PFSK-1 (cell line): ENCODE results near the gene HOMER1.

Source experiments
- FOXP2 ChIP-seq: optimal IDR thresholded peaks from 2 replicates; pipeline ENCODE3; 2011; ENCODE audit warnings: borderline replicate concordance, control low read depth, inconsistent platforms; ENCODE audit not compliant: insufficient read depth; ENCODE audit errors: extremely low read length, extremely low read depth
- POLR2AphosphoS5 ChIP-seq: IDR thresholded peaks from 2 replicates; pipeline ENCODE4 v1.6.1; 2012; ENCODE audit warnings: low read depth, mild to moderate bottlenecking, control low read depth, low read length, moderate library complexity
- REST ChIP-seq, 2 experiments: IDR thresholded peaks; 2 replicates each; pipeline versions ENCODE4 v1.6.1 to v1.8.0; 2011 to 2012; ENCODE audit warnings: low read depth in 2 of 2, low read length in 2 of 2, control low read depth in 1 of 2, inconsistent platforms in 1 of 2, mild to moderate bottlenecking in 1 of 2, moderate library complexity in 1 of 2; ENCODE audit not compliant: insufficient read depth in 1 of 2
- SIN3A ChIP-seq: IDR thresholded peaks from 2 replicates; pipeline ENCODE4 v1.6.1; 2012; ENCODE audit warnings: mild to moderate bottlenecking, low read length, moderate library complexity, borderline replicate concordance; ENCODE audit not compliant: insufficient read depth
- TAF1 ChIP-seq: IDR thresholded peaks from 2 replicates; pipeline ENCODE4 v1.6.1; 2012; ENCODE audit warnings: low read length, control low read depth, borderline replicate concordance; ENCODE audit not compliant: insufficient read depth

Gene HOMER1

GRCh38 chr5:79357398-79357797, 156.5 kb downstream of the HOMER1 start:
- TF ChIP-seq FOXP2 (no peak), TAF1 (no peak), REST (IDR thresholded peaks at IDR 0.05; ENCODE audit: insufficient read depth in 1 of 2, low read depth in 2 of 2, low read length in 2 of 2) (no peak), POLR2AphosphoS5 (no peak), SIN3A (no peak)

DNA sequence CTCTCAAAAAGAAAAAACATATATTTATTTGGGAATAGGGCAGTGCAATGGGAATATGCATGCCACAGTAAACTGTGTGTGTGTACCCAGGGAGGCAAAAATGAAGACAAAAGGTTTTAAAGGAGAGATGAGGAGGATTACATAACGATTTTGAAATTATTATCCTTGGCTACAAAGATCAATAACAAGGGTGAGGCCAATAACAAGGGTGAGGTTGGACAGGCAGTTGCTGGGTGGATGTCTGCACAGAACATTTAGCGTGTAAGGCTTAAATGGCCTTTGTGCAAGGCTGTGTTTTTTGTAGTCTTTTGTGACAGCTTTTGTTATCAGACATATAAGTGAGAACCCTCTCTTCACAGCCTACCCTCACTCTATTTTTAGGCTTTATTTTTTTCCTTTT, 164.1 kb downstream of the HOMER1 start:
- no peak for TF ChIP-seq FOXP2
- TF ChIP-seq POLR2AphosphoS5: no peak
- TF ChIP-seq TAF1: no peak
- no peak for TF ChIP-seq REST (IDR thresholded peaks at IDR 0.05; ENCODE audit: insufficient read depth in 1 of 2, low read depth in 2 of 2, low read length in 2 of 2)
- TF ChIP-seq SIN3A: no peak

DNA sequence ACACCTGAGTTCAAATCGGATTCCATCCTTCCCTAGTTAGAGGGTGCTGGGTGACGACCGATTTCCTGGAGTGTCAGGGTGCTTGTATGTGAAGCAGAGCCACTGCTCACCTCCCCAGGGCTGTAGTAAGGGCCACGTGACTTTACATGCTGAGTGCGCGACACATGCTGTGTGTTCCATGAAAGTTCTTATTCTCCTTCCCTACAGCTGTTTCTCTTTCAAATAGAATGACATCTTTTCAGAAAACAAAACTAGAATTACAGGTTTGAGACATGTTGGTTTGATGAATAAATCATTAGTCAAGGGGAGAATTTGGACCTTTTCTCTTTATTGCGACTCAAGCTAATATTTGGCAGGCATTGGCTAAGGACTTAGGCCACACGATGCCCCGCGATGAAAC, 164.9 kb downstream of the HOMER1 start:
- no peak for TF ChIP-seq POLR2AphosphoS5
- no peak for TF ChIP-seq REST (IDR thresholded peaks at IDR 0.05; ENCODE audit: insufficient read depth in 1 of 2, low read depth in 2 of 2, low read length in 2 of 2)
- TF ChIP-seq FOXP2: no peak
- TF ChIP-seq TAF1: no peak
- TF ChIP-seq SIN3A: no peak

DNA sequence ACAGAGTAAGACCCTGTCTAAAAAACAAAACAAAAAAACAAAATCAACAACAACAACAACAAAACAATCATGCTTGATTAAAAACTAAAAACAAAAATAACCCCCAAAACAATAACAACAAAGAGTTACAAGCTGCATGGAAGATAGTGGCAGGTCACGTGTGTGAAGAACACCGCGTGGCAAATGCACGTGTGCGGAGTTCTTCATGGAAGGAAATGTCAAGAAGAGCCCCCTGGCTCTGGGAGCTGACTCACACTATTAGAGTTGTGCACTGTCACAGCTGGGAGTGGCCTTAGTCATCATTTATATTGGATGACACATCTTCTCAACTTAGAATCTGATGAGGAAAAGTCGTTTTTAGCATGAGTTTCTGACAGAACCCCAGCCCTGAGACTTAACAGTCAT, 167.5 kb downstream of the HOMER1 start:
- TF ChIP-seq REST (IDR thresholded peaks at IDR 0.05; ENCODE audit: insufficient read depth in 1 of 2, low read depth in 2 of 2, low read length in 2 of 2): no peak
- no peak for TF ChIP-seq SIN3A
- no peak for TF ChIP-seq POLR2AphosphoS5
- no peak for TF ChIP-seq TAF1
- TF ChIP-seq FOXP2: no peak

DNA sequence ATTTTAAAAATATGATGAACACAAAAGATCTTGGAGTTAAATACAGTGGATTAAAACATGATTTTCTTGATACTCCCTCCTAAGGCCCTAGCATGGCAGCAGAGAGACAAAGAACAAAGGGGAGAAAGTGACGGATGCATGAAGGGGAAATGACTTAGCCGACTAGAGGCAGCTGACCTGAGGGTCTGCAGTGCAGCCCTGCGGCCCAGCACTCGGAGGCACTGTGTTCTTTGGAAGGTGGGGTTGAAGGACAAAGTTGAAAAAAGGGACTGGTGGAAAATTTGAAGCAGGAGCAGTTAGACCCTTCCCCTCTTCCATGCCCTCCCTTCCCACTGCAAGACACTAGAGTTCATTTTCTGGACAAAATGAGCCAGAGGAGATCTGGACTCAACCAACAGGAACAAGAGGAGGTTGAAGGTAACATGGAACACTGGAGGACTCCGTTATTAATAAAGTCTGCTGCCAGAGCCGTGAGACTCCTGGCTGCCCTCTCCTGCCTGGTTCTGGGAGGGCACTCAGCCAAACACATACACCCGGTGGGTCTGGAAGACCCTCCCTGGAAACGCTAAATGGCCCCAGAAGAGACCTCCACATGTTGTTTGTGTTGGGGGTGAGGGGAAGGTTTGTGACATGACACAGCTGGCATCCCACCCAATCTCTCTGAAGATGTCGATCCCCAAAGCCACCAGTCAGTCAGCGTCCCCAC, 179.9 kb downstream of the HOMER1 start:
- no peak for TF ChIP-seq POLR2AphosphoS5
- TF ChIP-seq REST (IDR thresholded peaks at IDR 0.05; ENCODE audit: insufficient read depth in 1 of 2, low read depth in 2 of 2, low read length in 2 of 2): no peak
- TF ChIP-seq SIN3A: no peak
- TF ChIP-seq TAF1: no peak
- TF ChIP-seq FOXP2: no peak
